Adrenal gland (tissue), 5 donors: ENCODE results near the gene PCSK4.

ENCODE experiments used
- CTCF ChIP-seq, 6 experiments: fragments of 450-650 bp in 4 of 6; fragments of 200-600 bp in 2 of 6; sonication (generic) in 1 of 6; IDR thresholded peaks; 1 replicate in 5 of 6; 2 replicates in 1 of 6; pipeline versions ENCODE4 v1.5.1 to v1.8.0; 2016 to 2021; ENCODE audit warnings: antibody characterized with exemption in 6 of 6, mild to moderate bottlenecking in 2 of 6, moderate library complexity in 1 of 6
- POLR2A ChIP-seq, 2 donors: fragments of 450-650 bp; IDR thresholded peaks; one replicate each; pipeline ENCODE4 v1.6.1; 2017; ENCODE audit warnings: antibody characterized with exemption in 2 of 2, mild to moderate bottlenecking in 2 of 2, moderate library complexity in 1 of 2
- donor health status: DM: no; HTN: no; CAD: no.

GRCh38 chr19:1534972-1535371, 44.8 kb upstream of the PCSK4 start:
- TF ChIP-seq POLR2A (IDR thresholded peaks at IDR 0.05) (no peak), CTCF (IDR thresholded peaks at IDR 0.05) (no peak)
